ENCODE measurements around the gene GALNT10. TPM values are rescaled to one million over a fixed set of nuclear protein-coding genes. Genes with fewer than 3 reads are reported as not detected.
A peak's percentile ranks its signal among the peaks of the same experiment; 100 is the strongest.

The GALNT10 gene
- total RNA-seq, 1 donor from 2014 or later, result 23.5 TPM

GRCh38 chr5:154456540-154456939, 266.0 kb downstream of the GALNT10 start:
- TF ChIP-seq, protein P1, sequence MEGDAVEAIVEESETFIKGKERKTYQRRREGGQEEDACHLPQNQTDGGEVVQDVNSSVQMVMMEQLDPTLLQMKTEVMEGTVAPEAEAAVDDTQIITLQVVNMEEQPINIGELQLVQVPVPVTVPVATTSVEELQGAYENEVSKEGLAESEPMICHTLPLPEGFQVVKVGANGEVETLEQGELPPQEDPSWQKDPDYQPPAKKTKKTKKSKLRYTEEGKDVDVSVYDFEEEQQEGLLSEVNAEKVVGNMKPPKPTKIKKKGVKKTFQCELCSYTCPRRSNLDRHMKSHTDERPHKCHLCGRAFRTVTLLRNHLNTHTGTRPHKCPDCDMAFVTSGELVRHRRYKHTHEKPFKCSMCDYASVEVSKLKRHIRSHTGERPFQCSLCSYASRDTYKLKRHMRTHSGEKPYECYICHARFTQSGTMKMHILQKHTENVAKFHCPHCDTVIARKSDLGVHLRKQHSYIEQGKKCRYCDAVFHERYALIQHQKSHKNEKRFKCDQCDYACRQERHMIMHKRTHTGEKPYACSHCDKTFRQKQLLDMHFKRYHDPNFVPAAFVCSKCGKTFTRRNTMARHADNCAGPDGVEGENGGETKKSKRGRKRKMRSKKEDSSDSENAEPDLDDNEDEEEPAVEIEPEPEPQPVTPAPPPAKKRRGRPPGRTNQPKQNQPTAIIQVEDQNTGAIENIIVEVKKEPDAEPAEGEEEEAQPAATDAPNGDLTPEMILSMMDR (conservative IDR thresholded peaks at IDR 0.05; ENCODE audit: low read depth, low read length), result no peak
- H3K4me3 ChIP-seq (ENCODE audit: low read depth, low read length), result no peak overlapping the region
- DNase-seq (ENCODE audit: low read depth), result no peak

DNA sequence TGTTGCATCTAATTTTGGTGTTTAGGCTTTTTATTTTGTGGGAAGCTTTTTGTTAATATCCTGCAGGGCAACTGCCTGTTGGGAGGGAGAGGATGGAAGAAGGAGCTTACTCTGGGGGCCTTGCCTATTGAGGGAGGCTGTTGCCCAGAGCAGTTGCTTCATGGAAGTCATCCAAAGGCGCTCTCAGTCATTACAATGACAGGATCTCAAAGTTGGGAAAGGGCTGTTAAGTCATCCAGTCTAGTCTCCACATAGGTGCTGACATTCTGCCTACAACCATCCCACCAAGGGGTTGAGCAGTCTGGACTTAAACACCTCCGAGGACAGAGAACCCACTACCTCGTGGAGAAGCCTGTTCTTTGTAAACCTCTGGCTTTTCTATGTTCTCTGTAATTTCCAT, 268.5 kb downstream of the GALNT10 start:
- DNase-seq (ENCODE audit: low read depth), result no peak
- TF ChIP-seq, protein P1 (conservative IDR thresholded peaks at IDR 0.05; ENCODE audit: low read depth, low read length), result no peak
- H3K4me3 ChIP-seq (ENCODE audit: low read depth, low read length), result no peak overlapping the region

GRCh38 chr5:154460172-154460571, 269.6 kb downstream of the GALNT10 start:
- no peak overlapping the region for H3K4me3 ChIP-seq (ENCODE audit: low read depth, low read length)
- no peak for DNase-seq (ENCODE audit: low read depth)
- TF ChIP-seq, protein P1 (conservative IDR thresholded peaks at IDR 0.05; ENCODE audit: low read depth, low read length), result no peak

DNA sequence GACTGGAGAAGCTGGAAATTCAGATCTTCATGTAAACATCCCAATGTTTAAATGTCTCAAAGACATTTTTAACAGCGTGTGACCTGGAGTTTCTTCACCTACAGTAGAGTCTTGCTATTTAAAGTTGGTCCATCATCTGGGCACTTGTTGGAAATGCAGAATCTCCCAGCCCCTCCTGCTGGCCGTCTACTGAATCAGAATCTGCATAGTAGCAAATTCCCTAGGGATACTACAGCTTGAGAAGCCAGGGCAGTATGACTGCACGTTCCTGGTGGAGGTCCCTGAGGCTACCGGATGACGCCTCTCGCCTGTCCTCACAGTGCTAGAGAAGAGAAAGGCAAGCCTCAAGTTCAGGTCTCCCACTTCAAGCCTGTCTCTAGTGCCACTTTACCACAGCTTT, 271.0 kb downstream of the GALNT10 start:
- H3K4me3 ChIP-seq (ENCODE audit: low read depth, low read length), result no peak overlapping the region
- DNase-seq (ENCODE audit: low read depth), result no peak
- TF ChIP-seq, protein P1 (conservative IDR thresholded peaks at IDR 0.05; ENCODE audit: low read depth, low read length), result peak; percentile 38

DNA sequence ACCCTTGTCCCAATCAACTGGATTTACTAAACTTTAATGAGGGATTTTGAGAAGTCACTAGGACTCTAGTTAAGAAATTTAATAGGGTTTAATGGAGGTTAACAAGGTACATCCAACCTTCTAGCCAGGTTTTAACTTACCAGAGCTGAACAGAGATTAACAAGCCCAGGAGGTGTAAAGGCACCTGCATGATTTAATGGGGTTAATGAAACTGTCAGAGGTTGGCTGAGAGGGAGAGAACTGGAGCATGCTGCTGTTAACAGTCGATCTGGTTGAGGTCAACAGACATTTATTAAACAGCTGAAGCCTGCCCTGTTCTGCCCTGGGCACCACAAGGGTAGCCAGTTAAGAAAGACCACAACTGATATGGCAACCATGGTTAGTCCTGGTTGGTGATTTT, 273.9 kb downstream of the GALNT10 start:
- DNase-seq (ENCODE audit: low read depth), result no peak
- H3K4me3 ChIP-seq (ENCODE audit: low read depth, low read length), result no peak overlapping the region
- TF ChIP-seq, protein P1 (conservative IDR thresholded peaks at IDR 0.05; ENCODE audit: low read depth, low read length), result no peak

- DNase-seq (ENCODE audit: low read depth), result peak; percentile 39
- TF ChIP-seq, protein P1 (conservative IDR thresholded peaks at IDR 0.05; ENCODE audit: low read depth, low read length), result no peak
- H3K4me3 ChIP-seq (ENCODE audit: low read depth, low read length), result no peak overlapping the region
Measured at GRCh38 chr5:154465169-154465568, 274.6 kb downstream of the GALNT10 start.

- H3K4me3 ChIP-seq (ENCODE audit: low read depth, low read length), result no peak overlapping the region
Measured at GRCh38 chr5:154466147-154466546, 275.6 kb downstream of the GALNT10 start.

More at GRCh38 chr5:154466147-154466546, 275.6 kb downstream of the GALNT10 start:
- DNase-seq (ENCODE audit: low read depth), result no peak
- TF ChIP-seq, protein P1 (conservative IDR thresholded peaks at IDR 0.05; ENCODE audit: low read depth, low read length), result no peak
